Measurements from ENCODE around the gene MYO1C. TPM values are rescaled to one million over a fixed set of nuclear protein-coding genes. Genes with fewer than 3 reads are reported as not detected.
"Not testable (repeated sequence)": the region's sequence is repeated elsewhere in the genome, so short reads cannot be mapped to it uniquely, and the experiment has no call there.

Gene MYO1C
- total RNA-seq, 1 donor: 267 TPM

GRCh38 chr17:1529863-1530262, 37.4 kb upstream of the MYO1C start:
- no peak for TF ChIP-seq CTCF (IDR thresholded peaks at IDR 0.05; ENCODE audit: insufficient read depth, low read depth, low read length)
- no peak overlapping the region for H3K4me3 ChIP-seq (ENCODE audit: low read depth, low read length)
- peak; percentile 23 for DNase-seq (ENCODE audit: low read depth)

- not testable (repeated sequence) for H3K4me3 ChIP-seq (ENCODE audit: low read depth, low read length); DNase-seq (ENCODE audit: low read depth)
Measured at GRCh38 chr17:1526876-1527275, 34.4 kb upstream of the MYO1C start.

- H3K4me3 ChIP-seq (ENCODE audit: low read depth, low read length): no peak overlapping the region
- DNase-seq (ENCODE audit: low read depth): no peak
- no peak for TF ChIP-seq CTCF (IDR thresholded peaks at IDR 0.05; ENCODE audit: insufficient read depth, low read depth, low read length)
Measured at GRCh38 chr17:1522626-1523025, 30.1 kb upstream of the MYO1C start.

GRCh38 chr17:1521086-1521640, 28.7 kb upstream of the MYO1C start:
- DNase-seq (ENCODE audit: low read depth): no peak
- no peak overlapping the region for H3K4me3 ChIP-seq (ENCODE audit: low read depth, low read length)
- TF ChIP-seq CTCF (IDR thresholded peaks at IDR 0.05; ENCODE audit: insufficient read depth, low read depth, low read length): no peak

- DNase-seq (ENCODE audit: low read depth): no peak
- no peak for TF ChIP-seq CTCF (IDR thresholded peaks at IDR 0.05; ENCODE audit: insufficient read depth, low read depth, low read length)
- no peak overlapping the region for H3K4me3 ChIP-seq (ENCODE audit: low read depth, low read length)
Measured at GRCh38 chr17:1519678-1520077, 27.2 kb upstream of the MYO1C start.

- H3K4me3 ChIP-seq (ENCODE audit: low read depth, low read length): no peak overlapping the region
- no peak for TF ChIP-seq CTCF (IDR thresholded peaks at IDR 0.05; ENCODE audit: insufficient read depth, low read depth, low read length)
- no peak for DNase-seq (ENCODE audit: low read depth)
Measured at GRCh38 chr17:1518410-1518809, 25.9 kb upstream of the MYO1C start.

- peak within 1 kb of the TSS; percentile 93 for H3K4me3 ChIP-seq (ENCODE audit: low read depth, low read length)
- peak; percentile 99 for DNase-seq (ENCODE audit: low read depth)
- no peak for TF ChIP-seq CTCF (IDR thresholded peaks at IDR 0.05; ENCODE audit: insufficient read depth, low read depth, low read length)
Measured at GRCh38 chr17:1516388-1517161, 24.1 kb upstream of the MYO1C start, which contains the start of gene INPP5K. INPP5K (minus strand) TSS chr17:1516612; CDS start chr17:1516499, 113 bp downstream.
